Trophoblast cell (in vitro differentiated cells and primary cell): Measurements from ENCODE around the gene PANK1.

Experiments
- DNase-seq, 2 donors: peaks; one replicate each; pipeline ENCODE4 v3.0.0-alpha.2; 2016
- H2AFZ ChIP-seq: 2 replicates; pipeline ENCODE4 v1.6.1; 2013; ENCODE audit warnings: low read length, moderate library complexity, mild to moderate bottlenecking; ENCODE audit not compliant: insufficient read depth, poor library complexity
- H2AK5ac ChIP-seq: 2 replicates; pipeline ENCODE4 v1.6.1; 2013; ENCODE audit warnings: mild to moderate bottlenecking, low read length
- H2BK120ac ChIP-seq: 2 replicates; pipeline ENCODE4 v1.6.1; 2013; ENCODE audit warnings: low read length, mild to moderate bottlenecking, moderate library complexity; ENCODE audit not compliant: insufficient read depth, poor library complexity
- H2BK12ac ChIP-seq: 2 replicates; pipeline ENCODE4 v1.6.1; 2013; ENCODE audit warnings: mild to moderate bottlenecking, low read length, moderate library complexity
- H2BK5ac ChIP-seq: 2 replicates; pipeline ENCODE4 v1.6.1; 2013; ENCODE audit warnings: low read length, low read depth, moderate library complexity, mild to moderate bottlenecking; ENCODE audit not compliant: poor library complexity
- H3K14ac ChIP-seq: 2 replicates; pipeline ENCODE4 v1.6.1; 2013; ENCODE audit warnings: mild to moderate bottlenecking, low read length
- H3K18ac ChIP-seq: 2 replicates; pipeline ENCODE4 v1.6.1; 2013; ENCODE audit warnings: mild to moderate bottlenecking, low read length
- H3K23ac ChIP-seq: 2 replicates; pipeline ENCODE4 v1.6.1; 2013; ENCODE audit warnings: low read length
- H3K27ac ChIP-seq: 2 replicates; pipeline ENCODE4 v1.5.1; 2013; ENCODE audit warnings: low read depth, mild to moderate bottlenecking, inconsistent platforms, low read length, moderate library complexity
- H3K27me3 ChIP-seq: 2 replicates; pipeline ENCODE4 v1.6.1; 2013; ENCODE audit warnings: inconsistent platforms, mild to moderate bottlenecking, low read length, moderate library complexity; ENCODE audit not compliant: insufficient read depth
- H3K36me3 ChIP-seq, 2 experiments: 1 replicate in 1 of 2; 2 replicates in 1 of 2; pipeline ENCODE4 v1.6.1; 2013; ENCODE audit warnings: low read length in 2 of 2, mild to moderate bottlenecking in 2 of 2, moderate library complexity in 1 of 2; ENCODE audit not compliant: insufficient read depth in 2 of 2, control insufficient read depth in 1 of 2
- H3K4ac ChIP-seq: 2 replicates; pipeline ENCODE4 v1.6.1; 2013; ENCODE audit warnings: low read depth, mild to moderate bottlenecking, low read length, moderate library complexity
- H3K4me1 ChIP-seq, 2 experiments: 1 replicate in 1 of 2; 2 replicates in 1 of 2; pipeline ENCODE4 v1.6.1; 2013; ENCODE audit warnings: low read length in 2 of 2, mild to moderate bottlenecking in 2 of 2, moderate library complexity in 1 of 2; ENCODE audit not compliant: insufficient read depth in 2 of 2, control insufficient read depth in 1 of 2
- H3K4me2 ChIP-seq: 2 replicates; pipeline ENCODE4 v1.6.1; 2013; ENCODE audit warnings: inconsistent platforms, mild to moderate bottlenecking, low read length, moderate library complexity
- H3K4me3 ChIP-seq: 2 replicates; pipeline ENCODE4 v1.5.1; 2013; ENCODE audit warnings: mild to moderate bottlenecking, low read depth, low read length, inconsistent platforms
- H3K79me1 ChIP-seq: one replicate; pipeline ENCODE4 v1.6.1; 2013; ENCODE audit warnings: low read length
- H3K79me2 ChIP-seq: 2 replicates; pipeline ENCODE4 v1.6.1; 2013; ENCODE audit warnings: low read length, mild to moderate bottlenecking; ENCODE audit not compliant: control insufficient read depth, insufficient read depth, poor library complexity
- H3K9ac ChIP-seq: 2 replicates; pipeline ENCODE4 v1.6.1; 2013; ENCODE audit warnings: mild to moderate bottlenecking, low read length
- H3K9me3 ChIP-seq: 2 replicates; pipeline ENCODE4 v1.6.1; 2013; ENCODE audit warnings: low read depth, mild to moderate bottlenecking, control low read depth, inconsistent platforms, low read length; ENCODE audit not compliant: insufficient read depth
- H4K12ac ChIP-seq: 2 replicates; pipeline ENCODE4 v1.6.1; 2013; ENCODE audit warnings: low read depth, mild to moderate bottlenecking, low read length, moderate library complexity
- H4K8ac ChIP-seq: 2 replicates; pipeline ENCODE4 v1.6.1; 2013; ENCODE audit warnings: low read depth, mild to moderate bottlenecking, low read length, moderate library complexity
- H4K91ac ChIP-seq: one replicate; pipeline ENCODE4 v1.6.1; 2013; ENCODE audit warnings: low read depth, mild to moderate bottlenecking, low read length, moderate library complexity
- WGBS: extraction: QIAGEN DNeasy Blood & Tissue Kit; methylation state at CpG from one replicate; pipeline ENCODE4 v1.1.7; 2013; ENCODE audit warnings: missing lambda C conversion rate; ENCODE audit not compliant: insufficient read length, insufficient coverage; ENCODE audit errors: extremely low coverage; 5-methylcytosine and 5-hydroxymethylcytosine counted together

Gene PANK1

GRCh38 chr10:89666138-89666537 is 21.1 kb upstream of the PANK1 start:
- Histone ChIP-seq H3K14ac (no peak overlapping the region), H3K23ac (no peak overlapping the region), H2BK120ac (no peak overlapping the region), H3K9ac (no peak overlapping the region), H3K27me3 (no peaks in the 10 kb centered on the region), H3K79me1 (no peaks in the 10 kb centered on the region), H3K4me3 (no peak overlapping the region), H3K18ac (no peak overlapping the region), H3K27ac (no peak overlapping the region), H2AFZ (no peak overlapping the region), H4K91ac (no peak overlapping the region), H3K36me3 (no peaks in the 10 kb centered on the region), H2BK12ac (no peak overlapping the region), H3K4me1 (no peaks in the 10 kb centered on the region), H3K4ac (no peak overlapping the region), H3K79me2 (no peaks in the 10 kb centered on the region), H3K9me3 (no peaks in the 10 kb centered on the region), H2BK5ac (no peak overlapping the region), H2AK5ac (no peak overlapping the region), H4K8ac (no peak overlapping the region), H3K4me2 (no peak overlapping the region), H4K12ac (no peak overlapping the region)
- WGBS, result no CpG with 5 or more reads among the region's 1 CpG
- no peak for DNase-seq

- no peak overlapping the region for H2AK5ac ChIP-seq
Measured at GRCh38 chr10:89665302-89665701, 20.3 kb upstream of the PANK1 start.

GRCh38 chr10:89664203-89664602 is 19.2 kb upstream of the PANK1 start:
- WGBS, result no CpG with 5 or more reads among the region's 3 CpGs
- H4K12ac ChIP-seq, result no peak overlapping the region

More at GRCh38 chr10:89665302-89665701, 20.3 kb upstream of the PANK1 start:
- Histone ChIP-seq H3K36me3 (no peaks in the 10 kb centered on the region), H4K91ac (no peak overlapping the region), H2BK120ac (no peak overlapping the region), H3K4me1 (no peaks in the 10 kb centered on the region), H2BK5ac (no peak overlapping the region), H3K18ac (no peak overlapping the region), H3K27me3 (no peaks in the 10 kb centered on the region), H3K79me1 (no peaks in the 10 kb centered on the region), H3K27ac (no peak overlapping the region), H3K23ac (no peak overlapping the region), H3K9ac (no peak overlapping the region), H4K12ac (no peak overlapping the region), H3K9me3 (no peaks in the 10 kb centered on the region), H2BK12ac (no peak overlapping the region), H3K4me3 (no peak overlapping the region), H3K79me2 (no peaks in the 10 kb centered on the region), H3K4me2 (no peak overlapping the region), H3K4ac (no peak overlapping the region), H3K14ac (no peak overlapping the region), H2AFZ (no peak overlapping the region), H4K8ac (no peak overlapping the region)
- no CpG with 5 or more reads among the region's 2 CpGs for WGBS
- no peak for DNase-seq

GRCh38 chr10:89663144-89663543 is 18.1 kb upstream of the PANK1 start:
- H3K79me1 ChIP-seq, result no peaks in the 10 kb centered on the region
- H4K91ac ChIP-seq, result no peak overlapping the region
- no peak overlapping the region for H2BK120ac ChIP-seq
- DNase-seq, result no peak
- no peak overlapping the region for H3K4ac ChIP-seq
- H3K36me3 ChIP-seq, result no peaks in the 10 kb centered on the region
- H3K9ac ChIP-seq, result no peak overlapping the region
- no peaks in the 10 kb centered on the region for H3K27me3 ChIP-seq
- no peak overlapping the region for H3K23ac ChIP-seq
- no peak overlapping the region for H2BK5ac ChIP-seq
- no peak overlapping the region for H3K27ac ChIP-seq
- no peak overlapping the region for H4K8ac ChIP-seq
- H2AFZ ChIP-seq, result no peak overlapping the region
- H2BK12ac ChIP-seq, result no peak overlapping the region
- no peaks in the 10 kb centered on the region for H3K79me2 ChIP-seq
- H2AK5ac ChIP-seq, result no peak overlapping the region
- no peak overlapping the region for H4K12ac ChIP-seq
- H3K4me3 ChIP-seq, result no peak overlapping the region
- no peak overlapping the region for H3K14ac ChIP-seq
- no peaks in the 10 kb centered on the region for H3K4me1 ChIP-seq
- H3K18ac ChIP-seq, result no peak overlapping the region
- no CpG with 5 or more reads among the region's 3 CpGs for WGBS
- H3K4me2 ChIP-seq, result no peak overlapping the region
- H3K9me3 ChIP-seq, result no peaks in the 10 kb centered on the region

More at GRCh38 chr10:89664203-89664602, 19.2 kb upstream of the PANK1 start:
- Histone ChIP-seq H3K4me3 (no peak overlapping the region), H3K79me2 (no peaks in the 10 kb centered on the region), H3K14ac (no peak overlapping the region), H3K23ac (no peak overlapping the region), H3K9me3 (no peaks in the 10 kb centered on the region), H3K4me1 (no peaks in the 10 kb centered on the region), H2BK12ac (no peak overlapping the region), H3K36me3 (no peaks in the 10 kb centered on the region), H3K4ac (no peak overlapping the region), H2BK120ac (no peak overlapping the region), H2AK5ac (no peak overlapping the region), H4K91ac (no peak overlapping the region), H3K4me2 (no peak overlapping the region), H3K27me3 (no peaks in the 10 kb centered on the region), H3K18ac (no peak overlapping the region), H3K27ac (no peak overlapping the region), H2AFZ (no peak overlapping the region), H3K9ac (no peak overlapping the region), H3K79me1 (no peaks in the 10 kb centered on the region), H4K8ac (no peak overlapping the region), H2BK5ac (no peak overlapping the region)
- DNase-seq, result no peak
